ENCODE data around the gene ROCK2. TPM values are rescaled to one million over a fixed set of nuclear protein-coding genes. Genes with fewer than 3 reads are reported as not detected.

ROCK2 gene
- total and polyA plus RNA-seq, 4 donors = 5.3 to 31.0 (median 12.2) TPM

DNA sequence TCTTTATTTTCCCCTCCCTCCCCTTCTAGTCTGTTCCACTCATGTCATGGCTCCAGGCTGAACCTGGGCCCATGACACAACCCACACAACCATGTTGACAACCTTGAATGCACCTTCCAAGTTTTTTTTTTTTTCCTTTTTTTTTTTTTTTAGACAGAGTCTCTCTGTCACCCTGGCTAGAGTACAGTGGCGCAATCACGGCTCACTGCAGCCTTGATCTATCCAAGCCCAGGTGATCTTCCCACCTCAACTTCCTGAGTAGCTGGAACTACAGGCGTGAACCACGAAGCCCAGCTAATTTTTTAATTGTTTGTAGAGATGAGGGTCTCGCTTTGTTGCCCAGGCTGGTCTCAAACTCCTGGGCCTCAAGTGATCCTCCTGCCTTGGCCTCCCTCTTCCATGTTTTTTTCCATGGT, 21.9 kb upstream of the ROCK2 start (continued):
- TF ChIP-seq, protein P1, sequence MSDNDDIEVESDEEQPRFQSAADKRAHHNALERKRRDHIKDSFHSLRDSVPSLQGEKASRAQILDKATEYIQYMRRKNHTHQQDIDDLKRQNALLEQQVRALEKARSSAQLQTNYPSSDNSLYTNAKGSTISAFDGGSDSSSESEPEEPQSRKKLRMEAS (IDR thresholded peaks at IDR 0.05) = peak; percentile 81
- TF ChIP-seq HNF4A (conservative IDR thresholded peaks at IDR 0.05) = peak; percentile 64 to 72
- no peak for TF ChIP-seq TAF1 (conservative IDR thresholded peaks at IDR 0.05)

DNA sequence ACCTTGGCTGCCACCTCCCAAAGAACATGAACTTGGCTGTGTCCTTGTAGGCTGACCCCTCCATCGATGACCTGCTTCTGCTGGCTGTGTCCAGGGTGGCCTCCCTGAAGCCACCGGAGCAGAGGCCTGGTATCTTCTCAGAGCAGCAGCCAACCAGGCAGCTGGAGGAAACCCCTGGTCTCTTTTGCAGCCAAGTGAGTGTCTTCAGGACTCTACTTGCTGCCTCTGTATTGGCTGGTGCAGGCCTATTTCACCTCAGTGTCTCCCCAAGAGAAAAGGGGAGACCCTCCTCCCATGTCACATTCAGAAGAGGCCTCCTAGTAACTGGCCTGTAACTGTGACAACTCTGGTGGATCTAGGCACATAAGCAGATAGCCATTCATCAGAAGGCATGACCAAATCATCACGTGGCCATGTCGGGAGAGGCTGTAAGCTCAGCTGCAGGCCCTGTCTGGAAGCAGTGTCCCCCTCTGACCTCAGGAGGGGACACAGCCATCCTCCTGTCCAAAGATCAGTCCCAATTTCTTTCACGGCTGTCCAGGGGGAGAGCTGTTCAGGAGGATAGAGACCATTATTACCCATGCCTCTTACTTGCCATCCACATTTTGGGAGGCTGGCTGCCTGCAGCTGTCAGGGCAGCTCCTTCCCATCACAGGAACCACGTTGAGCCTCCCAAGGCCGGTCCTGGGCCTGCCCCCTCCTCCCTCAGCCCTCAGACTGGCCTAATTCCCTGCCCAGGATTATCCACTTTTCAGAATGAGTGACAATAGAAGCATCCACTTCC, 20.9 kb upstream of the ROCK2 start:
- Histone ChIP-seq H3K4me3 (ENCODE audit: low read depth in 1 of 3, low read length in 3 of 3) (no peak overlapping the region), H3K4me1 (ENCODE audit: control insufficient read depth in 4 of 4, insufficient read depth in 4 of 4, low read length in 3 of 4) (peaks cover 2 to 22% (median 12%) of the 10 kb centered on the region in 4 donors), H3K36me3 (ENCODE audit: control insufficient read depth in 4 of 4, insufficient read depth in 3 of 4, low read depth in 1 of 4, low read length in 3 of 4) (no peaks in the 10 kb centered on the region), H3K27ac (ENCODE audit: low read depth in 1 of 2, low read length in 2 of 2) (peak overlapping the region in 1 of 2 donors; percentile 22), H3K9me3 (ENCODE audit: control insufficient read depth in 4 of 4, low read length in 3 of 4) (no peaks in the 10 kb centered on the region), H3K27me3 (ENCODE audit: control insufficient read depth in 4 of 4, insufficient read depth in 4 of 4, low read length in 3 of 4) (no peaks in the 10 kb centered on the region), H3K9ac (ENCODE audit: low read depth in 1 of 2, low read length in 2 of 2) (no peak overlapping the region)
- no peak for DNase-seq (ENCODE audit: low spot score)
- TF ChIP-seq JUND (IDR thresholded peaks at IDR 0.05) (no peak), RXRA (IDR thresholded peaks at IDR 0.05) (no peak), CTCF (IDR thresholded peaks at IDR 0.05; ENCODE audit: low read depth, low read length, missing input control) (no peak), HNF4G (IDR thresholded peaks at IDR 0.05) (no peak), RAD21 (IDR thresholded peaks at IDR 0.05) (no peak), ZBTB33 (IDR thresholded peaks at IDR 0.05) (no peak), EGR1 (IDR thresholded peaks at IDR 0.05; ENCODE audit: low read depth in 2 of 2) (no peak), HNF4A (conservative IDR thresholded peaks at IDR 0.05) (no peak), YY1 (IDR thresholded peaks at IDR 0.05) (no peak), FOXA2 (IDR thresholded peaks at IDR 0.05) (no peak), FOXA1 (IDR thresholded peaks at IDR 0.05) (no peak)
- TF ChIP-seq, protein P1 (IDR thresholded peaks at IDR 0.05) = no peak
- WGBS = 66% methylated on average over 7 of the region's 7 CpGs

- WGBS = 97% methylated on average over 7 of the region's 7 CpGs
- Histone ChIP-seq H3K9me3 (ENCODE audit: control insufficient read depth in 4 of 4, low read length in 3 of 4) (no peaks in the 10 kb centered on the region), H3K9ac (ENCODE audit: low read depth in 1 of 2, low read length in 2 of 2) (no peak overlapping the region), H3K27me3 (ENCODE audit: control insufficient read depth in 4 of 4, insufficient read depth in 4 of 4, low read length in 3 of 4) (no peaks in the 10 kb centered on the region), H3K4me3 (ENCODE audit: low read depth in 1 of 3, low read length in 3 of 3) (no peak overlapping the region), H3K27ac (ENCODE audit: low read depth in 1 of 2, low read length in 2 of 2) (no peak overlapping the region), H3K36me3 (ENCODE audit: control insufficient read depth in 4 of 4, insufficient read depth in 3 of 4, low read depth in 1 of 4, low read length in 3 of 4) (no peaks in the 10 kb centered on the region), H3K4me1 (ENCODE audit: control insufficient read depth in 4 of 4, insufficient read depth in 4 of 4, low read length in 3 of 4) (peaks cover 2 to 22% (median 12%) of the 10 kb centered on the region in 4 donors)
- no peak for DNase-seq (ENCODE audit: low spot score)
- TF ChIP-seq, protein P2, sequence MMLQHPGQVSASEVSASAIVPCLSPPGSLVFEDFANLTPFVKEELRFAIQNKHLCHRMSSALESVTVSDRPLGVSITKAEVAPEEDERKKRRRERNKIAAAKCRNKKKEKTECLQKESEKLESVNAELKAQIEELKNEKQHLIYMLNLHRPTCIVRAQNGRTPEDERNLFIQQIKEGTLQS (IDR thresholded peaks at IDR 0.05) = no peak
- TF ChIP-seq NR2F2 (IDR thresholded peaks at IDR 0.05) (no peak), CTCF (IDR thresholded peaks at IDR 0.05; ENCODE audit: low read depth, low read length, missing input control) (no peak), HNF4G (IDR thresholded peaks at IDR 0.05) (no peak), GABPA (IDR thresholded peaks at IDR 0.05 in 1 of 2, conservative IDR thresholded peaks at IDR 0.05 in 1 of 2) (no peak), YY1 (IDR thresholded peaks at IDR 0.05) (no peak), ZBTB33 (IDR thresholded peaks at IDR 0.05) (no peak)
Observed at GRCh38 chr2:11364565-11364887, 20.1 kb upstream of the ROCK2 start.
